Fibroblast of villous mesenchyme (primary cell): ENCODE measurements around the gene TPSB2. TPM values are rescaled to one million over a fixed set of nuclear protein-coding genes. Genes with fewer than 3 reads are reported as not detected.
"Not testable (repeated sequence)": the region's sequence is repeated elsewhere in the genome, so short reads cannot be mapped to it uniquely, and the experiment has no call there.

ENCODE experiments used
- DNase-seq: peaks from one replicate; pipeline ENCODE4 v3.0.0-alpha.2; 2010; ENCODE audit warnings: low read depth
- H3K4me3 ChIP-seq: 2 replicates; pipeline ENCODE4 v1.5.1; 2011; ENCODE audit warnings: low read depth, mild to moderate bottlenecking, low read length
- CTCF ChIP-seq: IDR thresholded peaks from 2 replicates; pipeline ENCODE4 v1.5.1; 2012; ENCODE audit warnings: low read depth, mild to moderate bottlenecking, low read length; ENCODE audit not compliant: insufficient read depth
- total RNA-seq: library from RNA; depleted of rRNA; stranded (reverse); fragments of >200 nt; gene quantifications from 2 replicates; pipeline ENCODE4 v1.2.3, GENCODE V29; 2012

Gene TPSB2
- total RNA-seq, 1 donor: not detected

GRCh38 chr16:1237990-1238389 lies 8.0 kb upstream of the TPSB2 start:
- TF ChIP-seq CTCF: no peak
- H3K4me3 ChIP-seq: no peak overlapping the region
- DNase-seq: no peak

- not testable (repeated sequence) for H3K4me3 ChIP-seq, DNase-seq
These were observed 6.7 kb upstream of the TPSB2 start for GRCh38 chr16:1236659-1237058.

GRCh38 chr16:1232049-1232748 lies 2.2 kb upstream of the TPSB2 start:
- not testable (repeated sequence) for DNase-seq, H3K4me3 ChIP-seq

GRCh38 chr16:1231301-1231700 lies 1.3 kb upstream of the TPSB2 start:
- DNase-seq: not testable (repeated sequence)

GRCh38 chr16:1230471-1231212 lies 658 bp upstream of the TPSB2 start:
- not testable (repeated sequence) for DNase-seq, H3K4me3 ChIP-seq

More at GRCh38 chr16:1231301-1231700, 1.3 kb upstream of the TPSB2 start:
- H3K4me3 ChIP-seq: not testable (repeated sequence)

GRCh38 chr16:1229476-1229875 lies 508 bp downstream of the TPSB2 start:
- H3K4me3 ChIP-seq, DNase-seq: not testable (repeated sequence)

GRCh38 chr16:1228227-1228626 lies 1.8 kb downstream of the TPSB2 start:
- not testable (repeated sequence) for H3K4me3 ChIP-seq, DNase-seq

- H3K4me3 ChIP-seq, DNase-seq: not testable (repeated sequence)
These were observed 3.3 kb downstream of the TPSB2 start for GRCh38 chr16:1226692-1227091.

GRCh38 chr16:1225728-1226311 lies 4.2 kb downstream of the TPSB2 start:
- DNase-seq, H3K4me3 ChIP-seq: not testable (repeated sequence)

GRCh38 chr16:1225051-1225451 lies 4.9 kb downstream of the TPSB2 start, which contains the start of gene TPSG1:
Gene TPSG1, minus strand, starts transcription at chr16:1225268. Its CDS starts 16 bp downstream, at chr16:1225252.
- no peak for TF ChIP-seq CTCF
- no peak for DNase-seq

GRCh38 chr16:1224558-1224957 lies 5.4 kb downstream of the TPSB2 start:
- no peak for TF ChIP-seq CTCF
- H3K4me3 ChIP-seq: no peak overlapping the region
- no peak for DNase-seq

More at GRCh38 chr16:1225051-1225451, 4.9 kb downstream of the TPSB2 start, which contains the start of gene TPSG1:
- no peak within 1 kb of the TSS for H3K4me3 ChIP-seq
